ENCODE results near the gene SAMMSON.

DNA sequence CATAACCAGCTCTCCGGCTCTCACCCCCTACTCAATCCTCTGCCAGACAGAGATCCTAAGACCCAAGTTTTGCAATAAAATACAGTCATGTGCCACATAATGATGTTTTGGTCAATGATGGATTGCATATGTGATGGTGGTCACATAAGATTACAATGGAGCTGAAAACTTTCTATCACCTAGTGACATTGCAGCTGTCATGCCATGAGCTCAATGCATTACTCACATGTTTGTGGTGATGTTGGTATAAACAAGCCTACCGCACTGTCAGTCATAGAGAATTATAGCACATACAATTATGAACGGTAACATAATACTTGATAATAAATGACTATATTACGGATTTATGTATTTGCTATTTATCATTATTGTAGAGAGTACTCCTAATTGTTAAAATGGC is 26.9 kb upstream of the SAMMSON start:
- TF ChIP-seq POLR2A (IDR thresholded peaks at IDR 0.05) (no peak), EP300 (IDR thresholded peaks at IDR 0.05) (no peak)
- TF ChIP-seq, protein P1, sequence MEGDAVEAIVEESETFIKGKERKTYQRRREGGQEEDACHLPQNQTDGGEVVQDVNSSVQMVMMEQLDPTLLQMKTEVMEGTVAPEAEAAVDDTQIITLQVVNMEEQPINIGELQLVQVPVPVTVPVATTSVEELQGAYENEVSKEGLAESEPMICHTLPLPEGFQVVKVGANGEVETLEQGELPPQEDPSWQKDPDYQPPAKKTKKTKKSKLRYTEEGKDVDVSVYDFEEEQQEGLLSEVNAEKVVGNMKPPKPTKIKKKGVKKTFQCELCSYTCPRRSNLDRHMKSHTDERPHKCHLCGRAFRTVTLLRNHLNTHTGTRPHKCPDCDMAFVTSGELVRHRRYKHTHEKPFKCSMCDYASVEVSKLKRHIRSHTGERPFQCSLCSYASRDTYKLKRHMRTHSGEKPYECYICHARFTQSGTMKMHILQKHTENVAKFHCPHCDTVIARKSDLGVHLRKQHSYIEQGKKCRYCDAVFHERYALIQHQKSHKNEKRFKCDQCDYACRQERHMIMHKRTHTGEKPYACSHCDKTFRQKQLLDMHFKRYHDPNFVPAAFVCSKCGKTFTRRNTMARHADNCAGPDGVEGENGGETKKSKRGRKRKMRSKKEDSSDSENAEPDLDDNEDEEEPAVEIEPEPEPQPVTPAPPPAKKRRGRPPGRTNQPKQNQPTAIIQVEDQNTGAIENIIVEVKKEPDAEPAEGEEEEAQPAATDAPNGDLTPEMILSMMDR (IDR thresholded peaks at IDR 0.05) = no peak
